ENCODE data around the gene SLC35B4. TPM values are rescaled to one million over a fixed set of nuclear protein-coding genes. Genes with fewer than 3 reads are reported as not detected.

Gene SLC35B4
- total and polyA plus RNA-seq, 4 donors: 3.6 to 25.7 (median 10.5) TPM

- no peaks in the 10 kb centered on the region for H3K9me3 ChIP-seq (ENCODE audit: control insufficient read depth in 4 of 4, insufficient read depth in 3 of 4, low read length in 3 of 4)
- no peak for DNase-seq
- no peaks in the 10 kb centered on the region for H3K27me3 ChIP-seq (ENCODE audit: control insufficient read depth in 3 of 3, insufficient read depth in 3 of 3, low read length in 2 of 3)
- no peaks in the 10 kb centered on the region for H3K36me3 ChIP-seq (ENCODE audit: control insufficient read depth in 4 of 4, insufficient read depth in 4 of 4, low read length in 4 of 4)
- no peak for TF ChIP-seq CTCF (IDR thresholded peaks at IDR 0.05; ENCODE audit: control extremely low read depth, extremely low read depth)
- no peak for ATAC-seq (ENCODE audit: insufficient read depth, low FRiP score)
- H3K9ac ChIP-seq (ENCODE audit: insufficient read depth in 1 of 2, low read length in 2 of 2): no peak overlapping the region
- 78 to 80% methylated on average over 12 of the region's 12 CpGs for WGBS, 2 donors
- no peak overlapping the region for H3K4me3 ChIP-seq
- no peak overlapping the region for H3K27ac ChIP-seq (ENCODE audit: low read depth in 1 of 2, low read length in 1 of 2)
- peaks cover 0 to 21% (median 6%) of the 10 kb centered on the region in 5 donors for H3K4me1 ChIP-seq (ENCODE audit: control insufficient read depth in 5 of 5, insufficient read depth in 5 of 5, low read length in 5 of 5)
These were observed 28.6 kb downstream of the SLC35B4 start for GRCh38 chr7:134287916-134288659.

GRCh38 chr7:134284952-134285351 lies 31.8 kb downstream of the SLC35B4 start:
- Histone ChIP-seq H3K4me1 (ENCODE audit: control insufficient read depth in 5 of 5, insufficient read depth in 5 of 5, low read length in 5 of 5) (peaks cover 0 to 19% (median 6%) of the 10 kb centered on the region in 5 donors), H3K4me3 (no peak overlapping the region), H3K27ac (ENCODE audit: low read depth in 1 of 2, low read length in 1 of 2) (no peak overlapping the region), H3K27me3 (ENCODE audit: control insufficient read depth in 3 of 3, insufficient read depth in 3 of 3, low read length in 2 of 3) (no peaks in the 10 kb centered on the region), H3K9me3 (ENCODE audit: control insufficient read depth in 4 of 4, insufficient read depth in 3 of 4, low read length in 3 of 4) (no peaks in the 10 kb centered on the region), H3K36me3 (ENCODE audit: control insufficient read depth in 4 of 4, insufficient read depth in 4 of 4, low read length in 4 of 4) (no peaks in the 10 kb centered on the region), H3K9ac (ENCODE audit: insufficient read depth in 1 of 2, low read length in 2 of 2) (no peak overlapping the region)
- WGBS, 2 donors: 67 to 75% methylated on average over 3 of the region's 3 CpGs
- ATAC-seq (ENCODE audit: insufficient read depth, low FRiP score): no peak
- TF ChIP-seq CTCF (IDR thresholded peaks at IDR 0.05; ENCODE audit: control extremely low read depth, extremely low read depth): no peak
- DNase-seq: no peak

GRCh38 chr7:134284011-134284410 lies 32.7 kb downstream of the SLC35B4 start:
- no peaks in the 10 kb centered on the region for H3K9me3 ChIP-seq (ENCODE audit: control insufficient read depth in 4 of 4, insufficient read depth in 3 of 4, low read length in 3 of 4)
- no peak overlapping the region for H3K9ac ChIP-seq (ENCODE audit: insufficient read depth in 1 of 2, low read length in 2 of 2)
- H3K4me3 ChIP-seq: no peak overlapping the region
- ATAC-seq (ENCODE audit: insufficient read depth, low FRiP score) (no peak), DNase-seq (no peak)
- no peaks in the 10 kb centered on the region for H3K27me3 ChIP-seq (ENCODE audit: control insufficient read depth in 3 of 3, insufficient read depth in 3 of 3, low read length in 2 of 3)
- H3K27ac ChIP-seq (ENCODE audit: low read depth in 1 of 2, low read length in 1 of 2): no peak overlapping the region
- peaks cover 0 to 11% (median 6%) of the 10 kb centered on the region in 5 donors for H3K4me1 ChIP-seq (ENCODE audit: control insufficient read depth in 5 of 5, insufficient read depth in 5 of 5, low read length in 5 of 5)
- TF ChIP-seq CTCF (IDR thresholded peaks at IDR 0.05; ENCODE audit: control extremely low read depth, extremely low read depth): no peak
- 75 to 82% methylated on average over 6 of the region's 6 CpGs for WGBS, 2 donors
- no peaks in the 10 kb centered on the region for H3K36me3 ChIP-seq (ENCODE audit: control insufficient read depth in 4 of 4, insufficient read depth in 4 of 4, low read length in 4 of 4)

Measured in lung (tissue), 12 donors.